Prostate gland (tissue), 2 donors: ENCODE data around the gene DAPK1.

ENCODE experiments used
- CTCF ChIP-seq, 4 experiments: fragments of 200-600 bp in 2 of 4; fragments of 450-650 bp in 2 of 4; sonication (generic) in 2 of 4; IDR thresholded peaks; 1 replicate in 3 of 4; 2 replicates in 1 of 4; pipeline ENCODE4 v1.5.1; 2016 to 2019; ENCODE audit warnings: antibody characterized with exemption in 4 of 4, mild to moderate bottlenecking in 2 of 4, moderate library complexity in 2 of 4
- POLR2A ChIP-seq: fragments of 450-650 bp; IDR thresholded peaks from one replicate; pipeline ENCODE4 v1.6.1; 2016; ENCODE audit warnings: antibody characterized with exemption, mild to moderate bottlenecking
- POLR2AphosphoS5 ChIP-seq: sonication (generic); formaldehyde crosslinking; IDR thresholded peaks from one replicate; pipeline ENCODE4 v1.6.1; 2017; ENCODE audit warnings: antibody characterized with exemption

- no peak for TF ChIP-seq POLR2A
- no peak for TF ChIP-seq CTCF (IDR thresholded peaks at IDR 0.05)
- TF ChIP-seq POLR2AphosphoS5: no peak
Measured at GRCh38 chr9:87569518-87569917, 71.9 kb downstream of the DAPK1 start.
